ENCODE data around the gene TBC1D20.
"Not testable (repeated sequence)": the region's sequence is repeated elsewhere in the genome, so short reads cannot be mapped to it uniquely, and the experiment has no call there.

TBC1D20 gene

GRCh38 chr20:469746-470490 lies 7.6 kb upstream of the TBC1D20 start:
- no peak for ATAC-seq (replicated peaks; ENCODE audit: extremely low read depth, poor library complexity, severe bottlenecking)
- Mint-ChIP-seq H3K27ac (ENCODE audit: low read depth) (no peak overlapping the region), H3K27me3 (peaks cover 23% of the 10 kb centered on the region), H3K9me3 (no peaks in the 10 kb centered on the region), H3K4me3 (no peak overlapping the region), H3K4me1 (no peaks in the 10 kb centered on the region), H3K36me3 (ENCODE audit: insufficient read depth) (no peaks in the 10 kb centered on the region)
- DNase-seq (ENCODE audit: low spot score in 2 of 2), result no peak

DNA sequence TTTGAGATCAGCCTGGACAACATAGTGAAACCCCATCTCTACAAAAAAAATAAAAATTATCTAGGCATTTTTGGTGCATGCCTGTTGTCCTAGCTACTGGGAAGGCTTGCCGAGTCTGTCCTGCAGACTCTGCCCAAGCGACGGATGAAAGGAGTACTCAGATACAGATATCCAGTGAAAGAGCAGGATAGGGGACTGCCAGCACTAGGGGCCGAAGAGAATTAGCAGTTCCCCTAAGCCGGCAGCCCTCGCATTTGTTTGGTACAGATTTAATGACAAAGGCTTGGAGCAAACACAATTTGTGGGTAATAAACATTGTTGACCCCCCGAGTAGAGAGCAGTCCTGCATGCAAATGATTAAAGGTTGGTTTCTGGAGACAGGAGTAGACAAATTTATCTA lies 5.4 kb upstream of the TBC1D20 start:
- DNase-seq (ENCODE audit: low spot score in 2 of 2) (no peak), ATAC-seq (replicated peaks; ENCODE audit: extremely low read depth, poor library complexity, severe bottlenecking) (no peak)
- H3K36me3 Mint-ChIP-seq (ENCODE audit: insufficient read depth), result no peaks in the 10 kb centered on the region
- peaks cover 23% of the 10 kb centered on the region for H3K27me3 Mint-ChIP-seq
- no peak overlapping the region for H3K27ac Mint-ChIP-seq (ENCODE audit: low read depth)
- no peaks in the 10 kb centered on the region for H3K9me3 Mint-ChIP-seq
- H3K4me1 Mint-ChIP-seq, result peaks cover 6% of the 10 kb centered on the region
- no peak overlapping the region for H3K4me3 Mint-ChIP-seq

DNA sequence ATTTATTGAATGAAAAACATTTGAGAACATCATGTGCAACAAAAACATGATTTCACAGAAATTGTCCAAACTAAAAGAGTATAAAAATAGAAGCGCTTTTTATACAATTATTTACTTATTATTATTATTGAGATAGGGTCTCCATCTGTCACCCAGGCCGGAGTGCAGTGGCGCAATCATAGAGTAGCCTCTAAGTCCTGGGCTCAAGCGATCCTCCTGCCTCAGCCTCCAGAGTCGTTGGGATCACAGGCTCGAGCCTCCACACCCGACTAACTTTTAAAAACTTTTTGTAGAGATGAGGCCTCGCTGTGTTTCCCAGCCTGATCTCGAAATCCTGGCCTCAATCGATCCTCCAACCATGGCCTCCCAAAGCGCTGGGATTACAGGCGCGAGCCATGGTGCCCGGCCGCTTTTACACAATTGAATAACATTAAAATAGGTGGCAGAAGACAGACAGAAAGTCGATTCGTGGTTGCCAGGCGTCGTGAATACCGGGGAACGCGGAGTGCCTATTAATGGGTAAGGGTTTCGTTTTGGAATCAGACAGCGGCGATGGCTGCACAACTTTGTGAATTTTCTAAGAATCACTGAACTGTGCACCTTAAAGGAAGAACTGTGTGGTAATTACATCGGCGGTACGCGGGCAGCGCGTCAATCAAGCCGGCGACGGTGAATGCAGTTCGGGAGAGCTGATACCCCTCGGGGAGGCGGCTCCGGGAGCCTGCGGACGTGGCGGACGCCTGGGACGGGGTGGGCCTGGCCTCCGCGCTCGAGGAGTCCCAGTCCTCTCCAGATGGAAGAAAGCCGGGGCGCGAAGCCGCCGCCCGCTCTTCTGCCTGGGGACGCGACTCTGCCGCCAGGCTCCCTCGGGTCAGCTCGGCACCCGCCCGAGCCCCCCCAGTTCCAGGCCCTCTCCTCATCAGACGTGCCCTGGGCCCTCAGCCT lies 807 bp downstream of the TBC1D20 start:
- Mint-ChIP-seq H3K27ac (ENCODE audit: low read depth) (peak overlapping the region; percentile 69), H3K36me3 (ENCODE audit: insufficient read depth) (peaks cover 4% of the 10 kb centered on the region), H3K4me3 (peak overlapping the region; percentile 90), H3K27me3 (no peaks in the 10 kb centered on the region), H3K9me3 (no peaks in the 10 kb centered on the region), H3K4me1 (peaks cover 44% of the 10 kb centered on the region)
- DNase-seq (ENCODE audit: low spot score in 2 of 2) (peak in 1 of 2 donors; percentile 27), ATAC-seq (replicated peaks; ENCODE audit: extremely low read depth, poor library complexity, severe bottlenecking) (peak; percentile 35)

GRCh38 chr20:460707-461106 lies 1.6 kb downstream of the TBC1D20 start:
- peak overlapping the region; percentile 90 for H3K4me3 Mint-ChIP-seq
- H3K36me3 Mint-ChIP-seq (ENCODE audit: insufficient read depth), result peaks cover 6% of the 10 kb centered on the region
- peaks cover 49% of the 10 kb centered on the region for H3K4me1 Mint-ChIP-seq
- no peak overlapping the region for H3K27ac Mint-ChIP-seq (ENCODE audit: low read depth)
- ATAC-seq (replicated peaks; ENCODE audit: extremely low read depth, poor library complexity, severe bottlenecking) (no peak), DNase-seq (ENCODE audit: low spot score in 2 of 2) (no peak)
- no peaks in the 10 kb centered on the region for H3K27me3 Mint-ChIP-seq
- no peaks in the 10 kb centered on the region for H3K9me3 Mint-ChIP-seq

DNA sequence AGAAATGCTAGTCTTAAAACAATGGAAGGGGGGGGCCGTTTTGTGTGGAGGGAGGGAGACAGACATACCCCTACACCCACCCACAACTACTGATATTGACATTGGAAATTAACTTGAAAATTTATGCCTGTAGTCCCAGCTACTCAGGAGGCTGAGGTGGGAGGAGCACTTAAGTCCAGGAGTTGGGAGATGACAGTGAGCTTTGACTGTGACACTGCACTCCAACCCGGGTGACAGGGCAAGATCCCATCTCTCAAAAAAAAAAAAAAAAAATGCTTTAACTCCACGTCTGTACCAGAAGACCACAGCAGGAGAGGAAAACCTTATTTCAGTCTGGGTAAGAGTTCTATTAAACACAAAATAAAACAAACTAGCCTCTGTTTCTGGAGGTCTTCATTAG lies 2.2 kb downstream of the TBC1D20 start:
- Mint-ChIP-seq H3K4me1 (peaks cover 49% of the 10 kb centered on the region), H3K27ac (ENCODE audit: low read depth) (no peak overlapping the region), H3K9me3 (no peaks in the 10 kb centered on the region), H3K27me3 (no peaks in the 10 kb centered on the region), H3K4me3 (peak overlapping the region; percentile 90), H3K36me3 (ENCODE audit: insufficient read depth) (peaks cover 6% of the 10 kb centered on the region)
- DNase-seq (ENCODE audit: low spot score in 2 of 2) (no peak), ATAC-seq (replicated peaks; ENCODE audit: extremely low read depth, poor library complexity, severe bottlenecking) (no peak)

DNA sequence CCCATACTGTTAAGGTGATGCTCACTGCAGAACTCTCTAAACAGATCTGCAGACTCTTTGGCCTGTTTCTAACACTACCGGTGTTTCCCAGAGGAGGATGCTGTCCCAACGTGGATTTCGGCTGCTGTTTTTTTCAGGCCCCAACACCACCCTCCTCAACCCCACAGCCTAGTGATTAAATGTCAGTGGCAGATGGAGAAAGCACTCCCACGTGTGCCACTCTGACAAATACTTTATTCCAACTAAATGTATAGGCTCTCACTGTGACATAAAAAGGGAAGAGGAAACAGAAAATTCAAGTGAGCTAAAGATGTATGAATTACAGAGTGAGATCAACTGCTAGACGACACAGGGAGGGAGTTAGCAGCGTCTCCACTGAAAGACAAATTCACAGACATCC lies 3.6 kb downstream of the TBC1D20 start:
- H3K36me3 Mint-ChIP-seq (ENCODE audit: insufficient read depth), result peaks cover 6% of the 10 kb centered on the region
- H3K4me1 Mint-ChIP-seq, result peaks cover 49% of the 10 kb centered on the region
- H3K4me3 Mint-ChIP-seq, result no peak overlapping the region
- H3K9me3 Mint-ChIP-seq, result no peaks in the 10 kb centered on the region
- no peak for ATAC-seq (replicated peaks; ENCODE audit: extremely low read depth, poor library complexity, severe bottlenecking)
- DNase-seq (ENCODE audit: low spot score in 2 of 2), result no peak
- no peaks in the 10 kb centered on the region for H3K27me3 Mint-ChIP-seq
- no peak overlapping the region for H3K27ac Mint-ChIP-seq (ENCODE audit: low read depth)

DNA sequence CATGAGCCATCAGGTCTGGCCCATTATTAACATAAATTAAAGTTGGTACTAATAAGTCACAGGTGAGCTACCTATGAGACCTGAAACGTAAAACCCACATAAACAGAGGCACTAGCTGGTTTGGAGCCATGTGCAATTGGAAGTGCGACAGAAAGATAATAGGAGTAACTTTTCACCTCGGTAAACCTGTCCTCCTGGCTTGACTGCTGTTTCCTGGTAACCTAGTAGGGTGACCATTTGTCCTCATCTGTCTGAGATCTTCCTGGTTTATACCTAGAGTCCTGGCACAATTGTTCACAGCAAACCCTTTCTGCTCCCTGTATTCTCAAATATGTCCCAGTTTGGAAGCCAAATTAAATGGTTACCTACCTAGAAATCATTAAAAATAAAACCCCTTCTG lies 7.4 kb downstream of the TBC1D20 start:
- H3K27me3 Mint-ChIP-seq, result no peaks in the 10 kb centered on the region

GRCh38 chr20:452021-452420 lies 10.3 kb downstream of the TBC1D20 start:
- H3K27ac Mint-ChIP-seq (ENCODE audit: low read depth); H3K4me3 Mint-ChIP-seq; H3K27me3 Mint-ChIP-seq; H3K9me3 Mint-ChIP-seq; H3K36me3 Mint-ChIP-seq (ENCODE audit: insufficient read depth); DNase-seq (ENCODE audit: low spot score in 2 of 2); ATAC-seq (replicated peaks; ENCODE audit: extremely low read depth, poor library complexity, severe bottlenecking): not testable (repeated sequence)
- peaks cover 12% of the 10 kb centered on the region for H3K4me1 Mint-ChIP-seq

More for the DNA sequence above, 7.4 kb downstream of the TBC1D20 start:
- no peak overlapping the region for H3K4me3 Mint-ChIP-seq
- H3K4me1 Mint-ChIP-seq, result peaks cover 25% of the 10 kb centered on the region
- H3K36me3 Mint-ChIP-seq (ENCODE audit: insufficient read depth), result peaks cover 7% of the 10 kb centered on the region
- DNase-seq (ENCODE audit: low spot score in 2 of 2) (no peak), ATAC-seq (replicated peaks; ENCODE audit: extremely low read depth, poor library complexity, severe bottlenecking) (no peak)
- H3K9me3 Mint-ChIP-seq, result no peaks in the 10 kb centered on the region
- H3K27ac Mint-ChIP-seq (ENCODE audit: low read depth), result no peak overlapping the region

DNA sequence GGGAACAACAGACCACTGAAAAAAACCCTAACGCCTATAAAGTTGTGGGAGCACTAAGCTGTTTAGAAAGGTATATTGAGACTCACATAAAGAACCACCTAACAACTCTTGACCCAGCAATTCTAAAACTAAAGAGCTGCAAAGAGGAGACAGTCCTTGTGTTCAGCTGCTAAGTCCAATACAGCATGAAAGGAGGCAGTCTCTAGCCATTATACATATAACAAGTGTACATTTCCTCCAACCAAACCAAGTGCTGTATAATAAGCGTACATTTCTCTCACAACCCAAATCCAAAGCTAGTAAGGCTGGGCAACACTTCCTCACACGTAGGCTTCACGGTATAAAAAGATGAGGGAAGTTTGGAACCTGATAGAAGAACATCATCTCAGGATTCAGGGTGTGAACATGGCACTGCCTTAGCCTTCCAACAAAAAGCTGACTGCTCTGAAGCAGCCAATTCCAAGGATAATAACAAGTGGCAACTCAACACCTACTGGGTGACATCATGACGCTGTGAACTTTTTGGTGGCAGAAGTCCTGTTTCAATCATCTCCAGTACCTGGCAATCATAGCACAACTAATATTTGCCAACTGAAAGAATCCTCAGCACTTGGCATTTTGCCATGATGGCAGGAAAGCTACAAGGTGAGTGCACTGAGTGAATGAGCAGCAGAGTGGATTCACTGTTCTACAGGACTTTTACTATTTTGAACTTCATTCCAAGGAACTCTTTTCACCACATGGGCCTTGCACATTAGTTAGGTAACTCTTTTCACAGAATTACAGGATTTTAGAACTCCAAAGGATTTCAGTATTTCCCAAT lies 16.6 kb downstream of the TBC1D20 start:
- Mint-ChIP-seq H3K27me3 (no peaks in the 10 kb centered on the region), H3K4me1 (peaks cover 19% of the 10 kb centered on the region), H3K36me3 (ENCODE audit: insufficient read depth) (peaks cover 44% of the 10 kb centered on the region)

DNA sequence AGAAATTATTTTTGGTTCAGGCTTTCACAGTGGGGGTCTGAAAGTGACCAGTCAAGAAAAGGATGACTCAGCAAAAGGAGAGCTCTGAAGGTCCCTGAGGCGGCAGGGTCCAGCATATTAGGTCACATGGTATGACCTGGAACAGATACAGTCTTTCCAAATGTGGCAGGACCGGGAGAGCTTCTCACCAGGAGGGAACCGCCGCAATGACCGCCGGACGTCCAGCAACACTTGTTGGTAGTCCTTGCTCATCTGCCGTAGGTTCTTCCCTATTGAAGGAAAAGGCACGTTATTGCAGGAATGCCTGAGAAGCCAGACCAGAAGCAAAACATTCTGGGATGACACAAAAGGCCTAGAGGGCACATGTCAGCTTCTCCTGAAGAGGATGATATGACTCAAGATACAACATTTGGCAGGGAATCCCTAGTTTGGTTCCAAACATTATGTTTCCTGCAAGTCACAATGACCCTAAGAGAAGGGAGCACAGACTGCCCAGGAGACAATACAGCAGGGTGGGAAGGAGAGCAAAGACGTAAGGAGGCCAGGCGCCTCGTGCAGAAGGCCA lies 17.4 kb downstream of the TBC1D20 start:
- Mint-ChIP-seq H3K27me3 (no peaks in the 10 kb centered on the region), H3K4me3 (no peak overlapping the region), H3K36me3 (ENCODE audit: insufficient read depth) (peaks cover 46% of the 10 kb centered on the region), H3K4me1 (peaks cover 20% of the 10 kb centered on the region), H3K27ac (ENCODE audit: low read depth) (no peak overlapping the region), H3K9me3 (no peaks in the 10 kb centered on the region)
- no peak for DNase-seq (ENCODE audit: low spot score in 2 of 2)
- no peak for ATAC-seq (replicated peaks; ENCODE audit: extremely low read depth, poor library complexity, severe bottlenecking)

More for the DNA sequence above, 16.6 kb downstream of the TBC1D20 start:
- DNase-seq (ENCODE audit: low spot score in 2 of 2) (no peak), ATAC-seq (replicated peaks; ENCODE audit: extremely low read depth, poor library complexity, severe bottlenecking) (no peak)
- H3K27ac Mint-ChIP-seq (ENCODE audit: low read depth), result no peak overlapping the region
- no peak overlapping the region for H3K4me3 Mint-ChIP-seq
- H3K9me3 Mint-ChIP-seq, result no peaks in the 10 kb centered on the region

GRCh38 chr20:444117-444516 lies 18.2 kb downstream of the TBC1D20 start:
- Mint-ChIP-seq H3K4me1 (peaks cover 23% of the 10 kb centered on the region), H3K9me3 (no peaks in the 10 kb centered on the region), H3K4me3 (no peak overlapping the region), H3K27ac (ENCODE audit: low read depth) (no peak overlapping the region), H3K36me3 (ENCODE audit: insufficient read depth) (peaks cover 48% of the 10 kb centered on the region), H3K27me3 (no peaks in the 10 kb centered on the region)
- ATAC-seq (replicated peaks; ENCODE audit: extremely low read depth, poor library complexity, severe bottlenecking), result no peak
- DNase-seq (ENCODE audit: low spot score in 2 of 2), result no peak

DNA sequence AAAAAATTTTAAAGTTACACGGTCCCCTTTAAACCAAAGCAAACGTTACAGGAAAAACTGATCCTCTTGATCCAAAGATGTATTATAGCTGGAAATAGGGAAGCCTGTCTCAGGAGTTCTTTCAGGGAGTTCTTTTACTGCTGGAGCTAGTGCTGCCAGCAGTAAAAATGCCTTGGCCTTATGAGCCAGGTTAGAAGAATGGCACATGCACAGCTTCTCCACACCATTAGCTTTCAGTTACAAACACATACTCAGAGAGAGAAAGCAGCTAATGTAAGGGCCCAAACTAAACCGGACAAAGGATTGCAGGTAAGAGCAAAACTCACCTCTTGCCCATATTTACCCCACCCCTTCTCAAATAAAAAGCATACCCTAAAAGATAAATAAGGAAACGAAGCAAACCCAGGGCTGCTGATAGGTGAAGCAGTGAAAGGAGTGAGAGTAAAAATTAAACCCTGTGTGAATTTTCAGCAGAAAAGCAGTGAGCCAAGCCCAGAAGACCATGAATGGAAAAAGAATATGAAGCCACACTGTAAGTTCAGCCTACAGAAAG lies 19.0 kb downstream of the TBC1D20 start:
- Mint-ChIP-seq H3K9me3 (no peaks in the 10 kb centered on the region), H3K27ac (ENCODE audit: low read depth) (no peak overlapping the region), H3K36me3 (ENCODE audit: insufficient read depth) (peaks cover 48% of the 10 kb centered on the region), H3K27me3 (no peaks in the 10 kb centered on the region), H3K4me1 (peaks cover 31% of the 10 kb centered on the region), H3K4me3 (no peak overlapping the region)
- no peak for ATAC-seq (replicated peaks; ENCODE audit: extremely low read depth, poor library complexity, severe bottlenecking)
- no peak for DNase-seq (ENCODE audit: low spot score in 2 of 2)

All from central memory CD8-positive, alpha-beta T cell (primary cell).